A375 (cell line): Measurements from ENCODE around the gene KLHDC8B. TPM values are rescaled to one million over a fixed set of nuclear protein-coding genes. Genes with fewer than 3 reads are reported as not detected.

ENCODE experiments used
- total RNA-seq: library from RNA; depleted of rRNA; stranded (reverse); fragments of >200 nt; shearing (Covaris generic); gene quantifications from 2 replicates; pipeline ENCODE4 v1.2.3, GENCODE V29; 2014; rRNA removed

Gene KLHDC8B
- total RNA-seq: 7.1 and 10.3 TPM in 2 replicates

DNA sequence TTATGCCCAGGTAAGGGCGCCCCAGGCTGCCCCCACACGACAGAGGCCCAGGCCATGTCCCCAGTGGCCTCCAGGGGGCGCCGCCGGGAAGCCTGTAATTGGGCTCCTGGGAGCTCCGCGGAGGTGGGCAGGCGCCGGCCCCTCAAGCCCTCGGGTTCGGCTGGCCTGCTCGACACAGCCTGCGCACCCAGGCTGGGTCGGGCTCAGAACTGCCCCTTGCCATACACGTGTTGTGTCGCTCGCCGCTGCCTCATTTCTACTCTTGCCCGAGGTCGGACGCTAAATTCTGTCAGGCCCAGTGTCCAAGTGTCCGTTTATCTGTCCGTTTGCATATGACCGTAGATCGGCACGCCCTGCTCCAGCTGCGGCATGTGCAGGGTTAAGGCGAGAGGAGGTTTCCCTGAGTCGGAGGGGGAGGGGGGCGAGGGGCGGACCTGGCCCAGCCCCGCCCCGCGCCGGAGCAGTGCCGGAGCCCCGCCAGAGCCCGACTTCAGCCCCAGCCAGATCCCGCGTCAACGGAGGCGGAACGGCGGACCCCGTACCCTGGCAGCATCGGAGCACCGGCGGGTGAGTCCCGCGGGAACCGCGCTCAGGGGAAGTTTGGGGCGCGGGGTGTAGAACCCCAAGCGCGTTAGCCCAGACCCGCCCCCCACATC lies at the start of gene KLHDC8B:
Gene KLHDC8B (plus strand): TSS at position 480 of the 656 bp plus-strand sequence. CDS start 1,172 bp downstream, outside the sequence.

DNA sequence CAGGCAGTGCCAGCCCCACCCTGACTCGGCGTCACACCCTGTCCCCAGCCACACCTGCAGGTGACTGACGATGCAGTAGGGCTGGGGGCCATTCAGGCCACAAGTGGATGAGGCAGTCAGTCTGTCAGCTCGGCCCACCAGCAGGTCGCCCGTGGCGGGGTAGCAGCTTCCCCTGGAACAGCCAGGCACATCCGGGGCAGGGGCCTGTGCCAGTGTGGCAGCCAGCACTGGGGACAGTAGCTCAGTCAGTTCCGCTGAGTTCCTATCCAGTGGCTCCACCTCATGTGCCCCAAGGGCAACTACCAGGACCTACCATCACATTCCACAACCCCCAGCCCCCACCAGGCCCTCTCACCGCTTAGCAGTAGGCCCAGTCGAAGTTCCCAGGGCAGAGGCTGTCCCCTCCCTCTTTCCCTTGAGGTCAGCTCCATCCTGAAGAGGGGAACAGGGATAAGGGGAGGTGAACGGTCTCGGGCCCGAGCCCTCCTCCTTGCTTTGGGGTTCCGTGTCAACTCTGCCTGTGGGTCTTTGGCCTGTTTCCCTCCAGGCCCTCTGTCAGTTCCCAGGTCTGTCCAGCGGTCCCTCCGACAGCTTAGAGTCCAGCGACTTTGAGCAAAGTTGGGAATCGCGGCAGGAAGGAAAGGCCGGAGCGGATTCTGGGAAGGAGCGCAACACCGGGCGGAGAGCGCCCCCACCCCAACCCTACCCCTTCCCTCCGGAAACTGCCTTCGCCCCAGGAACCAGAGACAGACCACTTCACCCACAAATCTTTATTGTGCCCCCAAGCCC lies 38.8 kb upstream of the KLHDC8B start, which contains the start of gene LAMB2:
Gene LAMB2 (minus strand): TSS at position 614 of the 789 bp plus-strand sequence. CDS start 183 bp downstream, at position 431.

DNA sequence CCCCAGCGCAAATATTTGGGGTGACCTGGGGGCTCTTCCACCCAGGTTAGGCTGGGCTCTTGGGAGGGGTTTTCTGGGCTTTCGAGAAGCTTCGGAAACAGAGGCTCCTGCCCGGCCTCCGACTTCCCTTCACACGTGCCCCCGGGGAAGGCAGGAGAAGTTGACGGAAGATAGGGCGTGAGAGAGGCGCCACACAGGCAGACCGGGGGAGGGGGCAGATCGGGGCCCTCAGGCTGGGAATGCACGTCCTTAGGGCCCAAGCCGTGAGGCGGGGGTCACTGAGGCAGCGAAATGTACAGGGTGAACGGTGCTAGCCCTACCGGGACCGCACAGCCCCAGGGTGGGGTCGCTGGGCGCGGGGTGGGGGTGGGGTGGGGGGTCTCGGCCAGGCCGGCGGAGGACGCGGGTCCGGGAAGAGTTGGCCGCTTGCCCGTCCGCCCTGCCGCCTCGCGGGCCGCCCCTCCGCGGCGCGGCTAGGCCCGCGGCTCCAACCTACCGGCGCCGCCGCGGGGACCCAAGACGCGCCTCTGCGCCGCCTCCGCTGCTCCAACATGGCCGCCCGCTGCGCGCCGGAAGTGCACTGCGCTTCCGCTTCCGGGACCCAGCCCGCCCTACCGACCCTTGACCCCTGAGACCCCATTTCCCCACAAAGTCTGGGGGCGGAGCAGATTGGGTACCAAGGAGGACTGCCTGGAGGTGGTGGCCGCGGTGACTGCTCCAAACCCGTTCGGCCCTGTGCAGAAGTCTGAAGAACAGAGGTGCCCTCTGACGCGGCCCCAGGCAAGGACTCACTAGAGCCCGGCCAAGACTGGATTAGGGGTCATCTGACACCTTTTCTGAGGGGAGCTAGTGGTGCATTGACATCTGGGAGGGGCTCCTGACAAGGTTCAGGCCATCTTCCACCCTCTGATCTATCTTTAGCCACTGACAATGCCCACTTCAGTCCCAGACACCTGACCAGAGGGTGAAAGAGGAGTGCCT lies 5.3 kb upstream of the KLHDC8B start, which contains the start of gene CCDC71:
Gene CCDC71 (minus strand): TSS at position 561 of the 981 bp plus-strand sequence. CDS start 2,123 bp downstream, outside the sequence.

Other genes with a start within 250 kb of the KLHDC8B start
- gene P4HTM, start 181.4 kb upstream of the KLHDC8B start, total RNA-seq: not detected in 2 replicates
- gene WDR6, start 164.2 kb upstream of the KLHDC8B start, total RNA-seq: 87.4 and 91.0 TPM in 2 replicates
- gene DALRD3, start 153.0 kb upstream of the KLHDC8B start, total RNA-seq: 51.6 and 54.6 TPM in 2 replicates
- gene NDUFAF3, start 149.5 kb upstream of the KLHDC8B start, total RNA-seq: 188 and 217 TPM in 2 replicates
- 821 and 830 TPM in 2 replicates for gene IMPDH2, start 142.2 kb upstream of the KLHDC8B start, total RNA-seq
- gene QRICH1, start 77.5 kb upstream of the KLHDC8B start, total RNA-seq: 59.3 and 90.7 TPM in 2 replicates
- gene QARS1, start 66.8 kb upstream of the KLHDC8B start, total RNA-seq: 274 and 318 TPM in 2 replicates
- 95.6 and 106 TPM in 2 replicates for gene USP19, start 50.8 kb upstream of the KLHDC8B start, total RNA-seq
- 264 and 272 TPM in 2 replicates for gene LAMB2, start 38.5 kb upstream of the KLHDC8B start, total RNA-seq
- 35.7 and 39.9 TPM in 2 replicates for gene CCDC71, start 5.3 kb upstream of the KLHDC8B start, total RNA-seq
- gene C3orf62, start 105.6 kb downstream of the KLHDC8B start, total RNA-seq: 4.1 and 4.2 TPM in 2 replicates
- 25.0 and 31.7 TPM in 2 replicates for gene USP4, start 168.5 kb downstream of the KLHDC8B start, total RNA-seq
- gene GPX1, start 186.8 kb downstream of the KLHDC8B start, total RNA-seq: 431 and 518 TPM in 2 replicates
- gene RHOA, start 240.4 kb downstream of the KLHDC8B start, total RNA-seq: 227 and 242 TPM in 2 replicates
- 11.1 and 14.8 TPM in 2 replicates for gene TCTA, start 240.8 kb downstream of the KLHDC8B start, total RNA-seq